ENCODE measurements around the gene PCCA. TPM values are rescaled to one million over a fixed set of nuclear protein-coding genes. Genes with fewer than 3 reads are reported as not detected.

PCCA gene
- total RNA-seq, 1 donor from 2014 or later, result 33.3 TPM

DNA sequence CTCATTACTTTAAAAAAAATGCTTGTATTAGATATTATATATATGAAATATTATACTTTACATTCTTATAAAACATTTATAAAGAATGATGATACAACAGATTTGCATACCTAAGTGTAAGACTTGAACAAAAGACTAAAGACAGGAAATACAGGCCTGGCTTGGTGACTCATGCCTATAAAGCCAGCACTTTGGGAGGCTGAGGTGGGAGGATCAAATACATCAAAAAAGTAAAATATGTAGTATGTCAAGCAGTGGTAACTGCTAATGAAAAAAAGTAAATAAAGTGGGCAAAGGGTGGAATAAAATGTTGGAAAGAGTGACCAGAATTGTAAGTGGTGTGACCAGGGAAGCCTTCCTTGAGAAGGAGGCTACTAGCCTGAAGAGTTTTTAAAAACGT lies 366.0 kb downstream of the PCCA start:
- Mint-ChIP-seq H3K27me3 (ENCODE audit: unreplicated experiment) (peaks cover 16% of the 10 kb centered on the region), H3K4me3 (ENCODE audit: unreplicated experiment) (no peak overlapping the region), H3K27ac (ENCODE audit: unreplicated experiment) (no peak overlapping the region), H3K36me3 (ENCODE audit: low read depth, unreplicated experiment) (peaks cover 28% of the 10 kb centered on the region), H3K4me1 (ENCODE audit: unreplicated experiment) (peaks cover 5% of the 10 kb centered on the region), H3K9me3 (ENCODE audit: unreplicated experiment) (no peaks in the 10 kb centered on the region)
- no peak for DNase-seq (ENCODE audit: low spot score)
- no peak for TF ChIP-seq CTCF (IDR thresholded peaks at IDR 0.05; ENCODE audit: unreplicated experiment)

- Mint-ChIP-seq H3K36me3 (ENCODE audit: low read depth, unreplicated experiment) (peaks cover 13% of the 10 kb centered on the region), H3K4me3 (ENCODE audit: unreplicated experiment) (no peak overlapping the region), H3K27me3 (ENCODE audit: unreplicated experiment) (peaks cover 3% of the 10 kb centered on the region), H3K4me1 (ENCODE audit: unreplicated experiment) (peaks cover 12% of the 10 kb centered on the region), H3K27ac (ENCODE audit: unreplicated experiment) (no peak overlapping the region), H3K9me3 (ENCODE audit: unreplicated experiment) (no peaks in the 10 kb centered on the region)
- DNase-seq (ENCODE audit: low spot score), result no peak
- no peak for TF ChIP-seq CTCF (IDR thresholded peaks at IDR 0.05; ENCODE audit: unreplicated experiment)
Measured at GRCh38 chr13:100458673-100459072, 369.8 kb downstream of the PCCA start.

DNA sequence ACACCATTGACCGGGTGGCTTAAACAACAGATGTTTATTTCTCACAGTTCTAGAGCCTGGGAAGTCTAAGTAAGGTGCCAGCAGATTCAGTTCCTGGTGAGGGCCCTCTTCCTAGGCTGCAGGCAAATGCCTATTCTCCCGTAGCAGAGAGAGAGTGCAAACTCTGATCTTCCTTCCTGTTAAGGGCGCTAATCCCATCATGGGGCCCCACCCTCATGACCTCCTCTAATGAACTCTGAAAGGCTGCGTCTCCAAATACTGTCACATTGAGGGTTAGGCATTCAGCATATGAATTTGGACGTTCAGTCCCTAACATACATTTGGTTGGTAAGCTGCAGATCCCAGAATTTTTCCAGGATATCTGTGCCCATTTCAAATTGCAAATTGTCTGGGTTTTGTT lies 370.9 kb downstream of the PCCA start:
- H3K9me3 Mint-ChIP-seq (ENCODE audit: unreplicated experiment), result no peaks in the 10 kb centered on the region
- no peak for DNase-seq (ENCODE audit: low spot score)
- peaks cover 12% of the 10 kb centered on the region for H3K4me1 Mint-ChIP-seq (ENCODE audit: unreplicated experiment)
- H3K27ac Mint-ChIP-seq (ENCODE audit: unreplicated experiment), result no peak overlapping the region
- TF ChIP-seq CTCF (IDR thresholded peaks at IDR 0.05; ENCODE audit: unreplicated experiment), result no peak
- no peak overlapping the region for H3K4me3 Mint-ChIP-seq (ENCODE audit: unreplicated experiment)
- peaks cover 13% of the 10 kb centered on the region for H3K36me3 Mint-ChIP-seq (ENCODE audit: low read depth, unreplicated experiment)
- peaks cover 8% of the 10 kb centered on the region for H3K27me3 Mint-ChIP-seq (ENCODE audit: unreplicated experiment)

DNA sequence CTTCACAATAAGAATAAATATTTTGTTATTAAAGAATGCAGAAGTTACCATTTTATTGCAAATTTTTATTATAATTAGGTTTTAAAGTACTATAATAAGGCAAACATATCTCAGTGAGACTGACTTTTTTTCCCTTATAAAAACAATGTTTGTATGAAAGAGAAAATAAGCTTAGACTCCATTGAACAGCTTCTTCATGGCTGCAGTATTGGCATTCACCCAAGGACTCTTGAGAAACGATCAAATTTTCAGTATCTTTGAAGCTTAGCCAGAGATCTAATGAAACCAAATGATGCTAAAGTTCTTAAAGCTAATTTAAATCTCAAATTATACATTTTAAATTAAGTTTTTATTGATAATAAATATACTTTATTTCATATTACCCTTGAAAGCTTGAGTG lies 371.4 kb downstream of the PCCA start:
- Mint-ChIP-seq H3K27me3 (ENCODE audit: unreplicated experiment) (peaks cover 8% of the 10 kb centered on the region), H3K27ac (ENCODE audit: unreplicated experiment) (no peak overlapping the region), H3K4me3 (ENCODE audit: unreplicated experiment) (no peak overlapping the region), H3K9me3 (ENCODE audit: unreplicated experiment) (no peaks in the 10 kb centered on the region), H3K4me1 (ENCODE audit: unreplicated experiment) (peaks cover 12% of the 10 kb centered on the region), H3K36me3 (ENCODE audit: low read depth, unreplicated experiment) (peaks cover 13% of the 10 kb centered on the region)
- TF ChIP-seq CTCF (IDR thresholded peaks at IDR 0.05; ENCODE audit: unreplicated experiment), result no peak
- DNase-seq (ENCODE audit: low spot score), result no peak

DNA sequence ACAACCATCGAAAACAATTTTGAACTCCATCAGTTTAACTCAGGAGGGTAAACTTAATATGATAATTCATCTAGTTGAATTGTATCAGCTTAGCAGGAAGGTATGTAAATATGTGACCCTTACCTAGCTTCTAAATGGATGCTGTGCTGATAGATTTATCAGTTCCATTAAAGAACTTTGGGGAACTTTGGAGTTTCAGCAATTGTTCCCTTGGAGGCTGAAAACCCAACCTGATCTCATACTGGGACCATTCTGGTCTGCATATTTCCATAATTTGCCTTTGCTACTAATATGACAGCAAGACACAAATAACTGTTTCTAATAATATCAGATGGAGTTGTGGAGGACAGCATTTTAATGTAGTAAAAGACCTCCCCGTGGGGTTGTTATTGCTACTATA lies 371.9 kb downstream of the PCCA start:
- TF ChIP-seq CTCF (IDR thresholded peaks at IDR 0.05; ENCODE audit: unreplicated experiment), result no peak
- DNase-seq (ENCODE audit: low spot score), result no peak
- Mint-ChIP-seq H3K27ac (ENCODE audit: unreplicated experiment) (no peak overlapping the region), H3K4me3 (ENCODE audit: unreplicated experiment) (no peak overlapping the region), H3K4me1 (ENCODE audit: unreplicated experiment) (peaks cover 12% of the 10 kb centered on the region), H3K9me3 (ENCODE audit: unreplicated experiment) (no peaks in the 10 kb centered on the region), H3K27me3 (ENCODE audit: unreplicated experiment) (peaks cover 10% of the 10 kb centered on the region), H3K36me3 (ENCODE audit: low read depth, unreplicated experiment) (peaks cover 13% of the 10 kb centered on the region)

All from endothelial cell (in vitro differentiated cells).